HG02938 (cell line): Measurements from ENCODE around the gene FAM221B.

Source experiments
- ATAC-seq: cut with Tn5 transposase; IDR thresholded peaks from one replicate; pipeline ENCODE4 v1.9.1; 2021; ENCODE audit warnings: mild to moderate bottlenecking, moderate library complexity; ENCODE audit not compliant: unreplicated experiment

The FAM221B gene

DNA sequence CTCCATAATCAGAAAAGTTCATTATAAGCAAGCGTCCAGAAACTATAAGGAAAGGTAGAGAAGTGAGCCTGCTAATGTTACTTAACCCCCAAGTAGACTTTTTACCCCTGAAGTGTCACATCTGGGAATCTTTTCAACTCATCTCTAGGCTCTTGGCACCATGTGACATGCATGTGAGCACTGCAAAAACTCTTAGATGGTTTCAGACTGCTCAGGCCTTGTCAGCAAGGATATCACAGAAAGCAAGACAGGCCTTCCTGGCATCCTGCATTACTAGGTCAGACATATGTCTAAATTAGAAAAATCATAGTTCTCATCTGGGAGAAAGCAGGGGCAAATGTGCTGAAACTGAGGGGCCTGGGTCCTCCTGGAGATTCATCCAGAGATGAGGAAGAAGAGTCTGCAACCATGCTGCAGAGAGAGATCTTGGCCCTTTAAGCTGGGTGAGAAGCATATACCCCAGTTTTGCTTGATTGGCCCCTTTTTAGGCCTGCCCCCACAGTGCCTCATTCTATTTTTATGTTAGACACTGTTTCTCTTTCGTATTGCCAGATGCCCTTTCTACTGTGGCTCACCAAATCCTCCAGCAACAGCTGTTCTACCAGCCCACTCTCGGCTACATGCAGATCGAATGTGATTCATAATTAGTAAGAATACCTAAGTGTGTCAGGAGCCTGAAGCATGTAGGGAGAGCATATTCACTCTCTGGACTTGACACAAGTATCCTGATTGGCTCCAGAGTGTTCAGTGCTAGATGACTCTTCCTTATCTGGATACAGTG lies 19.4 kb upstream of the FAM221B start:
- peak; percentile 92 for ATAC-seq

DNA sequence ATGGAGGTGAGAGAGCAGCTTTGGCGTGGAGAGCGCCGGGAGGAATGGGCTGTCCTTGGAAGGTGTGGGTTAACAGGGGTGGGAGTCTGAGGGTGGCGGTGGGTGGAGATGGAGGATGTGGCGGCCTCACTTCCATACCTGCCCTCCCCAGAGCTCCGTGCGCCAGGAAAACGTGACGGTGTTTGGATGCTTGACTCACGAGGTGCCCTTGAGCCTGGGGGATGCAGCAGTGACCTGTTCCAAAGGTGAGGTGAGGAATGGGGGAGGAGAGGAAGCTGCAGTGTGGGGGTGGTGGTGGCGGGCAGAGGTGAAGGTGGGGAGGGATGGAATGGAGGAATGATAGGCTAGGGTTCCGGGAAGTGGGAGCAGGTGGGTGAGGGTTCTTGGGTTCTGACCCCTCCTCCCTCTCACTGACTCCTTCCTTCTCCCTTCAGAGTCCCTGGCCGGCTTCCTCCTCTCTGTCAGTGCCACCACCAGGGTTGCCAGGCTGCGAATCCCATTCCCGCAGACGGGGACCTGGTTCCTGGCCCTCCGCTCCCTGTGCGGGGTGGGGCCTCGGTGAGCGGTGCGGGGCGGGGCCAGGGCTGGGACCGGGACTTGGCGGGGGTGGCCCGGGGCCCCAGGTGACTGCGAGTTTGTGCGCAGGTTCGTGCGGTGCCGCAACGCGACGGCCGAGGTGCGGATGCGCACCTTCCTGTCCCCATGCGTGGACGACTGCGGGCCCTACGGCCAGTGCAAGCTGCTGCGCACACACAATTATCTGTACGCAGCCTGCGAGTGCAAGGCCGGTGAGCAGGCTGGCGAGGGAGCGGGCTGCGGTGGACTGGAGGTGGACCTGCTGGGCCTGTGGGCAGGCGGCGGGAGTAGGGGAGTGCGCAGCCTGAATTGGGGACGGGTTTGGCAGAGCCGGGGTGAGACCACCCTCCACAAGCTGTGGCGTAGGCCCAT lies 17.6 kb upstream of the FAM221B start:
- no peak for ATAC-seq

DNA sequence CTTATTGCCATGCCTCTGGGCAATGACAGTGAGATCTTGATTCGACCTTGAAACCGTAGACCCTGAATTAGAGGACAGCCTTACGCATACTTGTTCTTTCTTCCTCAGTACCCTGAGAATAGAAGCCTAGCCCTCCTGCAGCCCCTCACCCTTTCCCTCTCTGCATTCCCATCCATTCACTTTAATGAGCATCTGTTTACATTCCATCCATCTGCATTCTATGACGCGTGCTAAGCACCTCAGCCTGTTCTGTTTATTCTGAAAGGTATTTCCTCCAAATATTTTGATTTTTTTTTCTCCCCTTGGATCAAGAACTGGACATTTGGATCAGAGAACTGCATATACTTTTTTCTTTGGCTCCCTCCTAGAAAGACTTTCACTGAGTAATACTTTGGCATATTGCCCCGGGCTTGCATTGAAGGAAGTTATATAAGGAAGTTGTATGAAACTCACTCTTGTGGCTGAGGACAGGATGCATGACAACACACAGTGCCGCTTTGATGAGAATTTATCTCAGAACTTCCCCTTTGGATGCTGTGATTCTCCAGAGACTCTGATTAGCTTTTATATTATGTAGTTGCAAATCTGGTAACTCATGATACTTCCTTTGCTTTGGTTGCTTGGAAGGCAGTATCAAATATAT lies 16.2 kb upstream of the FAM221B start:
- ATAC-seq: no peak

DNA sequence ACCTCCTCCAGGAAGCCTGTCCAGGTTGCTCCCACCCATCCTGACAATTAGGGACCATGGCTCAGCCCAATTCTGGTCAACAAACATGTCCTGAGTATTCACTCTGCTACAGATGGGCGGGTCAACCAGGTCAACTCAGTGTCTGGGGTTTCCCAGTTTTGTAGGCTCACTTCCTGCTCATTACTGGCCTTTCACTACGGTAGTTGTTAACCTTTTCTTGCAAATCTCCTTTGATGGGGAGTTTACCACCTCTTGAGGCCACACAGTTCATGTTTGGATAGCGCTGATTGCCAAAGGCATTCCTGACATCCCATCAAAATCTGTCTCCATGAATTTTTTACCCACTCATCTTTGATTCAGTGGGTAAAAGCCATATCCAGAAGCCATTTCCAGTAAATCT lies 14.3 kb upstream of the FAM221B start:
- ATAC-seq: no peak

DNA sequence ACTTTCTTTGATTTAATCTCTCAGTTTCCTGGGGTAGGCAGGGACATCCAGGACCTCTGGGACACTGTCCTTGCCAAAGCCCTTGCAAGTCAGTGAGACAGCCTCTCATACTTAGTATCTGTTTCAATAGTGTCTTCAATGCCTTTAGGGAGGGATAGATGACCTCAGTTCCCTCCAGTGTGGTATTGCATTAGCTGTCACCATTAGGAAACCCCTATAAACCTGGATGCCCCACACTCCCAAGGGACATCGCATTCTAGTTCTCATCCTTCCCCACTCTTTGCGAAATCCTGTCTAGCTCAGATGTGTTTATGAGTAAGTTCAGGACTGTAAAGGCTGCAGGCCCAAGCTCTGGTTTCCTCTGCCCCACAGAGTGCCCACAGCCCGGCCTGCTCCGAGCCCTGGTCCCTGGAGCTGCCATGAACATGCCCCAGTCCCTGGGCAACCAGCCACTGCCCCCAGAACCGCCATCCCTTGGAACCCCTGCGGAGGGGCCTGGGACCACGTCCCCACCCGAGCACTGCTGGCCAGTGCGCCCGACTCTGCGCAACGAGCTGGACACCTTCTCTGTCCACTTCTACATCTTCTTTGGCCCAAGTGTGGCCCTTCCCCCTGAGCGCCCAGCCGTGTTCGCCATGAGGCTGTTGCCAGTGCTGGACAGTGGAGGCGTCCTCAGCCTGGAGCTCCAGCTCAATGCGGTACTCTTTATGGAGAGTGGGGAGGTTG lies 13.7 kb upstream of the FAM221B start:
- no peak for ATAC-seq

DNA sequence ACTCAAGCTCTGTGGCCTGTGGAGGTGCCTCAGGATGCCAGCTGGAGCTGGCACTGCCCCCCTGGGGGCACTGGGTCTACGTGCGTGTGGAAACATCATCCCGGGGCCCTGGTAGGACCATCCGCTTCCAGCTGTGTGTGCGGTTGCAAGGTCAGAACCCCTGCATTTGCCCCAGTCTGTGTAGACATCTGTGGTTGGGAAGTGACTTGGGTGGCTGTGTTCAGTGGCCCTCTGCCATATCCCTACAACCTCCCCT lies 13.0 kb upstream of the FAM221B start:
- no peak for ATAC-seq

DNA sequence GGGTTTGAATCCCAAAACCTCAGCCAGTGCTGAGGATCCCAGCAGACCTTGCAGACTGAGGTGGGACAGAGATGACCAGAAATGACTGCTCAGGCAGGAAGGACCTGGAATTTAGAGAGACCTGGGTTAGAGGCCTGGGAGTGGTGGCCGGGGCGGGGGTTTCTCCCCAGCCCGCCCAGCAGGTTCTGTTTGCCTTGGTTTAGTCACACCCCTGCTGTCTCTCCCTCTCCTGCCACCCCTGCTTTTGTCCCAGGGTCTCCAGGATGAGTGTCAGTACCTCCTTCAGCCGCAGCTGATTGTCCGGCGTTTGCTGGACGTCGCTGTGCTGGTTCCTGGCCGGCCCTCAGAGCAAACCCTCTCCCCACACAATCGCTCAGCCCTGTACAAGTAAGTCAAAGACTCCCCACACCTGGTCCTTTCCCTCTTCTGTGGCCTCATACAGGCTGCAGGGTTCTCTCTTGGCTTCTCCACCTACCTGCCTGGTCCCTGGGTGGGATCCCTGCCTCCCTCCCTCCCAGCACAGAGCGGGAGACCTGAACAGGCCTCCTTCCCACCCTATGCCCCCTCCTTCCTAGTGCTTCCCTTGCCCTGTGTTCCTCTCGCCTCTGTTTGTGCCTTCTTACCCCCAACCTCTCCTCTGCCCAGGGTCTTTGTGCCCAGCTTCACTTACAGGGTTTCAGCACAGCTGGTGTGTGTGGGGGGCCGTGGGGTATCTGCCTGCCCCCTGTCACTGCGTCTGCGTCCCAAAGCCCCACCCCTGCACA lies 12.5 kb upstream of the FAM221B start:
- ATAC-seq: no peak

DNA sequence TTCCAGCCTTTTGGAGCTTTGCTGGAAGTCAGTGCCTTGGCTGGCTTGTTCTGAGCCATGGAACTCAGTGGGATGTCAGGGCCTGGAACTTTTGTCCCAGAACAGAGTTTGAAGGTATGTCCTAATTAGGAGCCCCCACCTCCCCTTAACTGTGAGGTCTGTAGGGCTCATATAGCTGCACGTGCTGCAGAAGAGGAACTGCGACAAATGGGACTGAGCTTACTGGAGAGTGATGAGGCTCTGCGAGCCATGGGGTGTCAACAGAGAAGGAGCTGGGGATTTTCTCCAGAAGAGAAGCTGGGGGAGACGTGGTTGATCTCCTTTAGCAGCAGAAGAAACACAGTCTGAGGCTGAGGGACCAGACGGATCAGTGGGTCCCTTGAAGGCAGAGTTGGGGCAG lies 11.4 kb upstream of the FAM221B start:
- ATAC-seq: no peak

DNA sequence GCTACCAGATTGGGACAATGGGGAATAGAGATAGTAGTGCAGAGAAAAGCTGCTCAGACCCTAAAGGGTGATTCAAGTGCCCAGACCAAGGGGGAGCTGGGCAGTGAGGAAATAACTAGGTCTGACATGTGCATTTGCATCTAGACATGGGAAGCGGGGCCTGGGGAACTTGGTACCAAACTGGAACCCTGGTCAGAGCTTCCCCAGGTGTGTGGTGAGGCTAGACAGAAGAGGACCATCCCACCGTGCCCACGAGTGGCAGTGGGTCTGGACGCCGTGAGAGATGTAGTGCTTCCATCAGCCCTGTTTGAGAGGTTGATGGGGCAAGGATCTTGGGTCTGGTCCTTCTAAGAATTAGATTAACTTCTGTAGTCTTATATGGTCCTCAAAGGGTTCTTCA lies 8.1 kb upstream of the FAM221B start:
- no peak for ATAC-seq

DNA sequence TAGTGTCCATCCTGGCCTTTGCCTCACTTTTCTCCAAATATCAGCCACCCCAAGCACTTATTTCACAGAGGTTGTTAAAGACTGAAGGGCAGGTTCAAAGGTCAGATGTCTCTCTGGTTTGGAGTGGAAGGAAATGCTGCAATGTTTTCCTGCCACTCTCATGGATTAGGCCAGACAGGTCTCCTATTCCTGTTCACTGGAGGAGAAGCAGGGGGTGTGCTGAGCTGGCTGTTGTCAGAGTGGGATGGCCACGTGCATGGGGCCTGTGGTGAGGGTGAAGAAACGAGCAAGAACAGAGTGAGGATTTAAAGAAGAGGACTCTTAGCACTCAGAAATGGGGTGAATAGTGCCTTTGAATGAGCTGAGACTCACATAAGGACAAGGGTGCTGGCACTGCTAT lies 7.2 kb upstream of the FAM221B start:
- ATAC-seq: no peak

DNA sequence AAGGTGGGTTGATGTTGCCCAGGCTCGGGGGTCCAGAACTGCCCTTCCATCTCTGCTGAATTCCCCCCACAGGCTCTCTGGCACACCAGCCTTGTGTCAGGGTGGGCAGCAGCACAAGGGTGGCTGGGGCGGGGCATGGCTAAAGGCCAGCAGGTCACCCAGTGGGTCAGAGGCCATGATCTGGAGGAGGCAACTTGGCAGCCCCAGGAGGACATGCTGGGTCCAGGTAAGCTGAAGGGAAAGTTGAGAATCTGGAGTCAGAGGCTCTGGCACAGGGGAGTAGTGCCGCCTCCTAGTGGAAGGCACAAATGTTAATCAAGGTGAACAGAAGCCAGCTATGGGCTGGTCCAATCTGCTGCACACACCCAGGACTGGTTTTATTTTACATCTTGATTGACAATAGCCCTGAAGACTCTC lies 6.7 kb upstream of the FAM221B start:
- ATAC-seq: no peak

DNA sequence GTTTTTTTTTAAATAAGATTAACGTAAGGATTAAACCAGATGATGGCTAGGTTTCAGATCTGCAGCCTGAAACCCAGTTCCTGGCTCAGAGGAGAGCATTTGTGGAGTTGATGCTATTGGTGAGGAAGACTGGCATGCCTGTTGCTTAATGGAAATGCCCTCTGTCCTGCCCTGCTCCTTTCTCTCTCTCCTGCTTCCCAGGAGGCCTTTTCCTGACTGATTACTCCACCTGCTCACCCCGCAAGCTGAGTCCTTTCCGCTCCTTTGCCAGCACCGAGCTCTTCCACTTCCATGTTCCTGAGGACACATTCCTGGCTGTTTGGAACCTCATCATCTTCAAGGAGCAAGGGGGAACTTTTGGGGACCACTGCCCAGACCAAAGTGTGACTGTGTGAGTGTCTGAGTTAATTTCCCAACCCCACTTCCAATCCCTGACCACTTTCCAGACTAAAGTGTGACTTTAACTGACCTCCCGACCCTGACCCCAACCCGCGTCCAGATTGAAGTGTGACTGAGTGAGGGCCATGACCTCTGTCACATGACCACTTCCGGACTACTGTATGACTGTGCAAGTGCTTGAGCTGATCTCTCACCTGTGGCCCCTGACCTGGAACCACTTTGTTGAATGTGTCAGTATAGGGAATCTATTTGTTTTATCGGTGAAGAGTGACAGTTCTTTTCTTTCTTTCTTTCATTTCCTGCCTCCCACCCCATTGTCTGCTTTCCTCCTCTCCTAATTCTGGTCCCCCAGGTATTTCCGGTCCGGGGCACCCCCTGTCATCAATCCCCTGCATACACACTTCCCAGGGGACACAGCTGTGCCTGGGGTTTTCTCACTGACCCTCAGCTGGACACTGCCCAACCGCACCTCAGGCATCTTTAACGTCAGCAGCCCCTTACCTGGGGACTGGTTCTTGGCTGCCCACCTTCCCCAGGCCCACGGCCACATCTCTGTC lies 6.0 kb upstream of the FAM221B start:
- no peak for ATAC-seq

DNA sequence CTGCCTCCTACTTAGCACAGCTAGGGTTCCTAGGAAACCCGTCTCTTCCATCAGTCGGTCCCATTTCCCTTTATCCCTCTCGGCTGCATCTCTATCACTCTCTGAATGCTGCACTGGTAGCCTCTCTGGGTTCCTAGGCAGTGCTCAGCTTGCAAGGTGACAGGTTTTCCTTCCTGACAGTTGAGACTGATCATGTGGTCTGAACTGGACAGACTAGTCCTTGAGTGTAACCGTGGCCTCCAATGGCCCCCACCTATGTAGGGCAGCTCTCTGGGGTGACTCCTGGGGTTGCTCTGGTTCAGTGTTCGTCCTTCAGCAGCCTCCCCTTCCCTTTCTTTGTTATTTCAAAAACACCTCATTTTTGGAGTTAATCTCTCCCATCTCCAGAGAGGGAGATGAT lies 4.3 kb upstream of the FAM221B start:
- no peak for ATAC-seq

DNA sequence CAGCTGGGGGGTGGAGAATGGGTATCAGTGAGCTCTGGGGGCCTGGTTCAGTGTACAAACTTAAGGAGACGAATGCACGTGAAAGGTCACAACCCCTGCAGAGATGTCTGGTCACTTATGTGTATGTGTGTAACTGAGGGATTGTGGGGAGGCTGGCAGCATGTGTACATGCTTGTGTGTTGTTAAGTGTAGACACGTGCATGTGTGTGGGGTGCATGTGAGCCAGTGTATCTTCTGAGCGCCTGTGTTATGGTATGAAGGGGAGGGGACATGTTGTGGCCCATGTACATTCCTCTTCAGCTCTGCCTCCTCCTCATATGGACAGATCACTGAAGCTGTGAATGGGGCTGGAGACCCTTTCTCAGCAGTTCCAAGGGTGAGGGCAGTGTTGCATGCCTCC lies 2.5 kb upstream of the FAM221B start:
- ATAC-seq: no peak

DNA sequence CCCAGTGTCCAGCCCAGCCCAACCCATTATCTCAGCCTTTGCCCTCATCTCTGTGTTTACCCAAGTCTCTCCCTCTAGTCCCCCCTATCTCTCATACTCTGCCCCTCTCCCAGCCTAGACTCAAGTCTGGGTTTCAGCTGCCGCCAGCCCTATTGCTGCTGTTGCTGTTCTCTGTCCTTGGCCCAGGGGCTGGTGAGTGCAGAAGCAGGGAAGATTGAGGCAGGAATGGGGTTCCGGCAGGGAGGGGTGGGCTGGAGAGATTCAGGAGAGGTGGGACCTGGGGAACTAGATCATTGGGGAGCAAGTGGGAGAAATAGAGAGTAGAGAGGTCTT lies 1.2 kb upstream of the FAM221B start:
- ATAC-seq: no peak

DNA sequence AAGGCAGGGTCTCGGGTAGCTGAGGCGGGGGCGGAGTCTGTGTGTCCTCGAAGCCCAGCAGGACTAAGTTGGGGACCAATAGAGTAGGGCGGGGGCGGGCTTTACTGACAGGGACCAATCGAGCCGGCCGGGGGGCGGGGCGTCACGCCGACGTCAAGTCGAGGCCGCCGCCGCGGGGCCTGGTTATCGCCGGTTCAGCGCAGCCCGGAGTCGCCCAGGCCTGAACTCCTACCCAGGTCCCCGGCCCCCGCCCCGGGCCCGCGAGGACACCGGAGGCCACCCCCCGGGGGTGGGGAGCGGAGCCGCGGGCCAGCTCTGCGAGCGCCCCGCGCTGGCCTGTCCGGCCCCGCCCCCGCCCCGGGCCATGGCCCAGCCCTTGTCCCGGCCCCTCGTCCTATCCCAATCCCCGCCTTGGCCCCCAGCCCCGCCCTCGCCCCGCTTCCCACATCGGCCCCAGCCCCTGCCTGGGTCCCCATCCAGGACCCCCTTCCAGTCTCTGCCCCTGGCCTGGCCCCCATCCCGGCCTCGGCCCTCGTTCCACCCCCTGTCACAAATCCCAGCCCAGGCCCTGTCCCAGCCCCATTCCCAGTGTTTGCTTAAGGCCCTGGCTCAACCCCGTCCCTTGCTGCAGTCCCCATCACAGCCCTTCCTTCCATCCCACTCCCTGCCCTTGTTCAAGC lies 692 bp upstream of the FAM221B start, which contains the start of gene TMEM8B:
Gene TMEM8B (plus strand): TSS at position 145 of the 680 bp plus-strand sequence. CDS start 220 bp downstream, at position 365.
- ATAC-seq: peak; percentile 62

DNA sequence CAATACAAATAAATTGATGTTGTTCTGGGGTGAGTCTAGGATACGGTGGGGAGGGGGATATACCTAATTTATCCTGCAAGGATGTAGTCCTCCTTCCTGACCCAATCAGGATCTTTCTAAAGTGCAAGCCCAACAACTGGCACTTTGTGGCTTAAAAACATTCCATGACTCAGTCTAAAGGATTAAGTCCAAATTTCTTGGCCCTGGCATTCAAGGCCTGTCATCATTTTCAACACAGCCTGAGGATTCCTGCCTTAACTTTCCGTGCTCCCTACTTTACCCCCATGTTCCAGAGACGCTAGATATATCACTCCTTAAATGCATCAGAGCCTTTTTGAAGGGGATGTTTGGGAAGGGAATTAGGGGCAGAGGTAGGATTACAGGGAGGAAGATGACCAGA lies 1.0 kb downstream of the FAM221B start:
- no peak for ATAC-seq

DNA sequence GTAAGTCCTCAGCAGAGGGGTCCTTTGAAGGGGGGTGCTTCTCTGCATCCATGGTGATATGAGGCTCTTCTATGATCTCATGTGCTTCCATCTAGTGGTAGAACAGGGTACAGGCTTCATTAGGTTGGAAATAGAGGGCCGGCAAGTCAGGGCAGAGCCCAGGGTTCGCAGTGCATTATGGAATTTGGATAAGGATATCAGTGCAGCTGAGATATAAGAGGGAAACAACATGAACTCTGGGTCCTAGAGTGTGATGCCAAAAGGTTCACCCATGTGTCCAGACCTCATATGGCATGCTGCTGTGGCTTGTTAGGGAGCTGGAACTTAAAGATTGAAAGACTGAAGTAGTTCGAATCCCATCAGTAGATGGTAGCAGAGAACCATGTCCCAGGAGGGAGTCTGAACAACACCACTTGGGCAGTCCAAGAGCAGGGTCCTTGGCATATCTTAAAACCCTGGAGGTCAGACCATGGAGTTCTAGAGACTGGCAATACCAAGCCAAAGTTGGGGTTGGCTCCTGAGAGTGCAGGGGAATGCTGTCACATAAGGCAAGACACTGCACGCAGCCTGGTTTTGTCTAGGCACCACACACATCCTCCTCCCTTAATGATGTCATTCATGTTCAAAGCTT lies 2.3 kb downstream of the FAM221B start:
- ATAC-seq: no peak
